Measurements from ENCODE around the gene ZNRF3.

Gene ZNRF3

DNA sequence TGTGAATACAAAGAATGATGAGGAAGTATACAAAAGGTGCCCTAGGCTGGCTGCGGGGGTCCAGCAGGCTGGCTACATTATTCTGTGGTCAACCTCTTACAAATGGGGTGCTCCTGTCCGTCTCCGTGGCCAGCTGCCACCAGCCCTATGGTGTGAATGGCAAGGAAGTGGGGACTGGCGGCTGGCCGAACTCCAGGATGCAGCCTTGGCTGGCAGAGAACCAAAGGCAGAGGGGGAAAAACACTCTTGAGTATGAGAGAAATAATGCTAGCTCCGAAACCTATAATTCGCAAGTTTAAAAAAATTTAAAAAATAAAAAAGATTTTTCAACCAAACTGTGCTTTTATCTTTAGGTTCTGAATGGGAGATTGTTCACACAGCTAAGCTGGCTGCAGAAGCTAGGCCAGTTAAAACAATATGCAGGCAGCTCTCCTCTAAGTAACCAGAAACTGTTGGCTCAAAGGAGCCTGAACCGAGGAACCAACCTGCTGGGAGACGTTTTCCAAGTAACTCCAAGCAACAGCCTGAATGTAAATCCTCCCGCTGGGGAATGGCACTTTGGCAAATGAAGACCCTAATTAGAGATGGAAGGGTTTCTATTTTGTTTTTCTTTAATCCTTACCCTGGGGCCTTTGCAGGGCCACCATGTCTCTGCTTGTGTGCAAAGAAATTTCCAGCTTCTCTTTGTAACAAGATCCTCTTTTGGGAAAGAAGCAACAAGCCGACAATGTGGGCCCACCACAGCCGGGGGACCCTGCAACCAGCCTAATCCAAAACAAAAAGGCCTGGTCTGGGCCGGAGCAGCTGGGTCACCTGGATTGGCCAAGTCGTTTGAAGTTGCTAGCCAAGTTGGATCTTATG is 128.1 kb downstream of the ZNRF3 start:
- DNase-seq (ENCODE audit: low read depth) = no peak

DNA sequence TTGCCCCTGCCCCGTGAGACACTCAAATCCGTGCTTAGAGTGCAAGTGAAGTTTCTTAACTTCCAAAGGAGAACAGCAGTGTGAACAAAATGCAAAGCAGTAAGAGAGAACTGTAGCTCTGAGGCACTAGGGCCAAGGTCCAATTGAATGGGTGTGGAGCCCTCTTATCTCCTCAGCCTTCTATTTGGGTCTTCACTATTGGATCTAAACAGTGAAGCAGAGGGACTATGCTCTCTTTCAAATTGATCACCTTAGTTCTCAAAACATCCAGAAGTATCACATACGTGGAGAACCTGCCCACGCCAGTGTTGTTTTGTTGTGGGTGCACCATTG is 128.7 kb downstream of the ZNRF3 start:
- no peak for DNase-seq (ENCODE audit: low read depth)

DNA sequence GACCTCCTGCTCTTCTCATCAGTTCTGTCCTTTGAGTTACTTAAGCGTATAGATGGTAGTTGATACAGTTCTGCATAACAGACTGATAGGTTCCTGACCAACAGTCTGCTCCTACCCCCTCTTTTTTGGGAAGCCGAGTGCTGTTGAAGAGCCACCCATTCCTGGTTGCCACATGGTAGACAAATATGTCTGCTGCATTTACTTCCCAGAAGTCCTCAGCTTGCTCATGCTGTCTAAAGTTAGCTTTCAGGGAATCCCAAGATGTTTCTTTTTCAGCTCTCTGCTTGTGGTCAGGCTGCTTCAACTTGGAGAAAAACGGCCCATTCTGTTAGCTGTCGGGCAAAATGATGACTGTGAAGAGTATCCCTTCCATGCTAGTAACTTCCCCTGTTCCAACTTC is 129.6 kb downstream of the ZNRF3 start:
- no peak for DNase-seq (ENCODE audit: low read depth)

DNA sequence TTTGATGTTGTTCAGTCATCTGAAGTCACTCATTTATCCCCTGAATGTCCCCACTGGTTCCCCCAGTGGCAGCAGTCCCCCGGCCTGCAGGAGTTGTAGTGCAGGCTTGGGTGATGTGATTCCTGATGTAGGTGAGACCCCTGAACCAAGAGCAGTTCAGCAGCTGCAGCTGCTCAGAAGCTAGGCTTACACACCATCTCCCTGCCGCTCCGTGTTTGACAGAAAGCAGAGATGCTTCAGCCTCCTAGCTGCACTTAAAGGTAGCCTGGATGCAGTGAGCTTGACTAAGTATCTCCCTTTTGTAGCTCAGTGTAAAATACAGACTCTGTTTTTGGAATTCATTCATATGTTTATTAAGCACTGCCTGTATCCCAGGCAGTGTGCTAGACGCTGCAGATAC is 130.9 kb downstream of the ZNRF3 start:
- no peak for DNase-seq (ENCODE audit: low read depth)

DNA sequence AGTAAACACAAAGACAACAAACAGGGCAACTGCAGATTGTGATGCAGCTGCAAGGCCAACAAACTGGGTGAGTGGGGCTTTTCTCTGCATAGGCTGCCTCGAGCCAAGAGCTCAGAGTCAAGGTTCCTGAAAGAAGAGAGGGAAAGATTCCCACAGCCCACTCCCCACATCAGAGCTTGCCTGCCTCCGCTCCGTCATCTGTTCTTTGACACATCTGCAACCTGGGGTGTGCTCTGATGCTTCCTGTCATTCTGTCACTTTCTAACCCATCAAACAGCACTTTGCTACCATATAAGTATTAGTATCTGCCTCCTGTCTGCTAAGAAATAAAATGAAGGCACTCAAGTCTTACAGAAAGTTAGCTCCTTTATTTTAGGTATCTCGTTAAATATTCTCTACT is 131.4 kb downstream of the ZNRF3 start:
- no peak for DNase-seq (ENCODE audit: low read depth)

DNA sequence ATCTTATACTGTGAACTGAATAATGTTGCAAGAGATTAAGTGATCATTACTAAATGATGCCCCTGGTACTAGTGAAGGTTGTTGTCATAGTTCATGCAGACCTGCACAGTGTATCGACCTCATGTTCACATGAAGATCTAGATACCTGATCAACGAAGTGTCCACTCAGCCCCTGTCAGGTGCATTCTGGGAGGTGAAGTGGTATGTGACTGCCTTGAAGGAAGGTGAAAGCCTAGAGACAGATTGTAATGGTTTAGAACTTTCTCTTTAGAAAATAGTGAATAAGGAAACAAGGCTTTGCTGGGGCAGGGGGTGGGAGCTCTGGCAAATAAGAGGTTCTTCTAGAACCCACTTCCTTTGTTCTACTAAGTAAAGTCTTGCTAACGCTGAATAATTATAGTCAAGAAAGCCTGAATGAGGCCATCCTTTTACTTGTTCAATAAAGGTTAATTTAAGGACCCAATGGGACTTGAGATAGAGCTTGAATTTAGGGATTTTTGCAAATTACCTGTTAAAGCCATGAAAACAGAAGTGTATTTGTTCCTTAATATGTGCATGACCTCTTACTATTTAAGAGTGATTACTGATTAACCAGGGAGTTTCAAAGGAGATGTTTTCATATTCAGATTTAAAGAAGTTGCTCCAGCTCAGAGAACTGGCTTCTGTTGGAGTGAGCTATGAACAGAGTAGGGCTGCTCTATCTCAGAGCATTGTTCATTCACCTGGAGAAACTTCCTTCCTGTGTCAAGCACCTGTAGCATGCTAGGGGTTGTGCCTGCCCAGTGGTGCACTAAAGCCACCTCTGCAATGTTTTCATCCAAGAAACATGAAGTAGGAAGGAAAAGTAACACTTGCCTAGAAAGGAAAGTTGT is 132.9 kb downstream of the ZNRF3 start:
- DNase-seq (ENCODE audit: low read depth) = no peak

DNA sequence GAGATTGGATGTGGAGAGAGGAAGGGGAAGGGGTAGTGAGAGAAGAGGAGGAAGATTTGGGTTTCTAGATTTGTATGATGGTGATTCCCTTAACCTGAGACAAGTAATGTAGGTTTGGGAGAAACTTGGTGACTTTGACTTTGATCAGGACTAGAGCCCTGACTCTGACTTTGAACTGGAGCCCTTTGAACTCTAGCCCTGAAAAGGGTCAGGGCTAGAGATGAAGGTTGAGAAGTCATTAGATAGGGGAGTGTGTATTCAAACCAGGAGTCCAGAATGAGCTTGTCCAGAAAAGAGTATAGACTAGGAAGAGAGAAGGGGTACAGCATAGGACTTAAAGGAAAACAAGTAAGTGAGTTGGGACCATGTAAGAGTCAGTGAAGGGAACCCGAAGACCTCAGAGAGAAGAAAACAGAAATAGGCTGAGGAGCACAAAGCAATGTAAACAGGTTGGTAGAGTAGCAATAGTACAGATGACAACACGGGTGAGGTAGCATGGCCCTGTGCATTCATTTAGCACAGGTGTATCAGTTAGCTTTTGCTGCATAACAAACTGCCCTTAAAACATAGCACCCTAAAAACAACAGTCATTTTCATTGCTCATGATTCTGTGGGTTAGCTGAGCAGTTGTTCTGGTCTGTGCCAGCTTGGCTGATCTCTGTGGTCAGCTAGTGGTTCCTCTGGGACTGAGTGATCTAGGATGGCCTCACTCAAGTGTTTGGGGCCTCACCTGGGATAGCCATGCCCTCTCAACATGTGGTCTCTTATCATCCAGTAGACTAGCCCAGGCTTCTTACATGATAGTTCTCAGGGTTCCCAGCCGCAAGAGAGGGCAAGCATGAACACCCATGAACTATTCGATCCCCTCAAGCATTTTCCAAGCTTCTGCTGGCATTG is 135.2 kb downstream of the ZNRF3 start:
- DNase-seq (ENCODE audit: low read depth) = no peak

DNA sequence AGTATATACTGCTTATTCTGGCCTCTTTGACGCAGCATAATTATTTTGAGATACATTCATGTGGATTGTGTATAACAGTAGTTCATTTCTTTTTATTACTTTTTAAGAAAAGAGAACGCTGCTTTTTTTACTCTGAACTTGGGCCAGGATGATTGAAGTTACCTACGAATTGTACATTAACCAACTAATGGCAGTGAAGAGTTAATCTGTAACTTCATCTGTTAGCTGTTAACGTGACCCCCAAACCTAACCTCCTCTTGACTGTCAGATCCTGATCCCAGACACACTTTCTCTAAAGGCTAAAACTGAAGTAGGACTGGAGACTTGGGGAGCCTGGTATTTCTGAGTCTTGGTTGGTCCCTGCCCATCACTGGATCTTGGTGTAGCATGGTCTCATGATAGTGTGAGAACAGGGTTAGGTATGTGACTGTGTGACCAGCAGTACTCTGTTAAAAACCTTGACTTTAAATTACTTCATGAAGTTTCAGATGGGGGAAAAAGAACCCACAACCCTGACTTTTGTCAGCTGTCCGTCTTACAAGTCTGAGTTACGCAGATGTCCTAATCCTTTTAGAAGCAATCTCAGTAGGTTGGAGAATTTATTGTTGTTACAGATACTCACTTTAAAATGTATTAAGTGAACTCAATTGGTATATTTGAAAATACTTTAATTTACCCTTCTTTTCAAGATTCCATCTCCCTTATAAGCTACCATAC is 138.9 kb downstream of the ZNRF3 start:
- no peak for DNase-seq (ENCODE audit: low read depth)

DNA sequence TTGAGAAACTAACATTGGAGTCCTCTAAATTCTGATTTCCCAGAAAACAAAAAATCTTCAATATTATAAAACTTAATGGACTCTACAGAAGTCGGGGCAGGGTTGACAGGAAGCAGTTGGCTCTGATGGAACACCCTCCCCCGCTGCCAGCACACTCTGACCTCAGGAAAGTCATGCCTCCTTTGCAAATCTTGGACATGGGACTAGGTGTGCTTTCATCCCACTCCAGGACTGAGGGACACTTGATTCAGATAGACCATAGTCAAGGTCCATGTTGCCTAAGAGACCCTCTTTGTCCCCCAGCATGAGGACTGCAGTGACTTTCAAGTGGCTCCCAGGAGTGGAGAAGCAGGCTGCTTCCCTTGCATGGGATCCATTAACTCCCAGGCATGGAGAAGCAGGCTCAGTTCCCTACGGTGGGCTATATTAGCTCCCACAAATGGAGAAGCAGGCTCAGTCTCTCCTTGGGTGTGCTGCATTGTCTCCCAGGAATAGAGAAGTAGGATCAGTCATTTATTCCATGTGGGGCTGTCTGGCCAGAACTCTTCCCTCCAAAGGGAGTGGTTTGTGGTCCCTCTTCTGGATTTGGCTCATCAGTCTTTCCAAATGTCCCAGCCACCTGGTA is 139.9 kb downstream of the ZNRF3 start:
- no peak for DNase-seq (ENCODE audit: low read depth)

DNA sequence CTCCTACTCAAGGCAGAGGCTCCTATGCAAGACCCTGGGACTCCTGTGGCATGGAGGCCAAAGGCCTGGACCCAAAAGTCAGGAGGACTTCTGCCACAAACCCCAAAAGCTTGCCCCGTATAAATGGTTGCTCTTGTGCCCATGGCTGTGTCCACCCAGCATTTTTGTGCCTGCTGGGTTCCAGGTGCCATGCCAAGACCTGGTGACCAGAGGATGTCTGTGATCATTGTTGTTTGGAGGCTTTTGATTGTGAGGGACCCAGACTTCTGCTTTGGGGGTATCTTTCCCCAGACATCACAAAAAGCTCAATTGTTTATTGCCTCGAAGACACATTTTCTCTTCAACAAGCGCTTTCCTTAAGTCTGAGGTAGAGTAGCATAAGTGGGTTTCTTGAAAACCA is 143.2 kb downstream of the ZNRF3 start:
- DNase-seq (ENCODE audit: low read depth) = no peak

DNA sequence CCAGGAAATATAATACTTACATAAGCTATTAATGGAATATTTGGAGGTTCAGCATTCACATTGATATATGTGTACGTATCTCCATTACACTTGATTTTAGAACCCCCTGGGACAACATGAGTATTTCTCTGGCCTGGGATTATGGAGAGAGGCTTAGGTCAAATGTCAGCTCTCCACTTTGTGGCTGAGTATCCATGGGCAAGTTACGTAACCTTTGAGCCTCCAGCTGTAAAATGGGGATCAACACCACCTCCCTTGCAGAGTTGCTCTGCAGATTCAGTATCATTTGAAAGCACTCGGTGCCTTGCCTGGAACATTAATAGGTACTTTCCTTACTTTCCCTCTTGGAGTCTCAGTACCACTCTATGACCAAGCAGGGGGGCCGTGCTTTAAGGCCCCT is 145.1 kb downstream of the ZNRF3 start:
- no peak for DNase-seq (ENCODE audit: low read depth)

DNA sequence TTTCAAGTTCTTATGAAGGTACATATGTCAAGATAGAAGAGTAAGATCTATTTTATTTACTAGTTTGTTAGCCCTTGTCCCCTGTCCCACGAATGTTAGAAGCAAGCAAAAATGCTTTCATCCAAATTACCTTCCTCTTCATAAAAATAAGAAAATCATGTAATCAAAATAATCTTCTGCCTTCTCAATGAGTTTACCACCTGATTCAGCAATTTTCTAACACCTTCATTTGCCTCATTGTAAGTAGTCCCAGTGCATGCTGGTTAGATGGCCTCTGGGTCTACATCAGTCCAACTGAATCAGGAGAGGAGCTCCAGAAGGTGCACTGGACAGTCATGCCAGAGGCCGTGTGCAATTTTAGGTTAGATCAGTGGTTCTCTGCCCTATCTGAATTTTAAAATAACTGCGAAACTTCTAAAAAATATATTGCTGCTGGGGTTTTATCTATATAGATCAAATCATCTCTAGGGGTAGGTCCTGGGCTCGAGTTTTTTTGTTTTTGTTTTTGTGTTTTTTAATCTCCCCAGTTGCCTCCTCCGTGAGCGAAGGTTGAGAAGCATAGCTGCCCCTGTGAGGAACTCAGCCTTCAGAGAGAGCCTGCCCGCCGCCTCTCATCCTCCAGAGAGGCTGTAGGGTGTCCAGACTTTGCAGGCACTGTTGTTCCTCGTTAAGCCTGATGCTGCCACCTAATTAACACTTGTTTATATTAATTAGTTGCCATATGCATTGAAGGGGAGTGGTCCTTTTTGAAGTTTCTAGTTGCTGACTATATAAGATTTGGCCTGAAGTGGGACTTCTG is 146.0 kb downstream of the ZNRF3 start:
- no peak for DNase-seq (ENCODE audit: low read depth)

DNA sequence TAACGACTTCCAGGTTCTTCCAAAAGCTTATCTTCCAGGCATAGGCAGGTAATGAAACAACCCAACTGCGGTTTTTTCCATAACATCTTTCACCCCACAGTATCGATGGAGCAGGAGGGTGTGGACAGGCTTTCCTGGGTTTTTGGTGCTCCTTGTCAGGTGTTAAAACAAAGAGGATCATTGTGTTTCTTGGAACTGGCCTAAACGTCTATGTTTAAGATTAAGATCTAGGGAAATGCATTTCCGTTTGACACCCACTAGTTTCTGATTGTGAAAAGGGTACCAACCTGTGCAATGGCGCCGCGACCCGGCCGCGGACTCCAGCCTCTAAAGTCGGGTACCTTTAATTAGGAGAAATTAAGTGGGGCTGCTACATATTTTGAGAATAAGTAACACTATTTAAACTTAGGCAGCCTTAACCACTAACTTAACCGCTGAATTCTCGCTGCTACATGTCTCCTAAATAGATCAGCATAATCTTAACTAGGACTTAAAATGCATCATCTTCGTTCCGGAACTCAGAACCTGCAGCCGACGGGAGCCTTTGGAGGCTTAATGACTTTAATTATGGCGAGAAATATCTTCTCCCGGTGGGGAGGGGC is 146.7 kb downstream of the ZNRF3 start:
- no peak for DNase-seq (ENCODE audit: low read depth)

DNA sequence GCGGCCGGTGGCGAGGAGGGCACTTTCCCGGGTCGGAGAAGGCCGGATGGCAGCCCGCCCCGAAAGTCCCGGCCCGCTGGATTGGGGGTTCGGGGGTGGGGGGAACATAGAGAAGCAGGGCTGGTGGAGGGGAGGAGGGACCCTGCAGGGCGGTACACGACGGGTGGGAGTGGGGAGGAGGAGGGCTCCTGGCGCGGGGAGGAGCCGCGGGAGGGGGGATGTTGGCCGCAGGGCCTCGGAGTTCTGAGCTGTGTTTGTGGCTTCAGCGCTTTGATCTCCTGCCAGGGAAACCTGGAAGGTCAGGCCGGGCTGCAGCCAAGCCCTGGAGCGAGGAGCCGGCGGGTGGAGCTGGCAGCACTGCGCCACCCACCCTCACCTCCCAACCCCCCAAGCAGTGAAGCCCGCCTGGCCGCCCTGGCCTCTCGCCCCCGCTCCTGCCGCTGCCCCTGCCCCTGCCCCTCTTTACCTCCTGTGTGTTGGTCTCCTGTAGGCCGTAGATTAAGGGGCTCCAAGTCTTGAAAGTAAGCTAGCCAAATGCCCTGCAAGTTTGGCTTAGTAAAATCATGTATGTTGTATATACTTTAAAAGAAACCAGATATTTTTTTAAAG is 147.3 kb downstream of the ZNRF3 start:
- DNase-seq (ENCODE audit: low read depth) = peak; percentile 30

DNA sequence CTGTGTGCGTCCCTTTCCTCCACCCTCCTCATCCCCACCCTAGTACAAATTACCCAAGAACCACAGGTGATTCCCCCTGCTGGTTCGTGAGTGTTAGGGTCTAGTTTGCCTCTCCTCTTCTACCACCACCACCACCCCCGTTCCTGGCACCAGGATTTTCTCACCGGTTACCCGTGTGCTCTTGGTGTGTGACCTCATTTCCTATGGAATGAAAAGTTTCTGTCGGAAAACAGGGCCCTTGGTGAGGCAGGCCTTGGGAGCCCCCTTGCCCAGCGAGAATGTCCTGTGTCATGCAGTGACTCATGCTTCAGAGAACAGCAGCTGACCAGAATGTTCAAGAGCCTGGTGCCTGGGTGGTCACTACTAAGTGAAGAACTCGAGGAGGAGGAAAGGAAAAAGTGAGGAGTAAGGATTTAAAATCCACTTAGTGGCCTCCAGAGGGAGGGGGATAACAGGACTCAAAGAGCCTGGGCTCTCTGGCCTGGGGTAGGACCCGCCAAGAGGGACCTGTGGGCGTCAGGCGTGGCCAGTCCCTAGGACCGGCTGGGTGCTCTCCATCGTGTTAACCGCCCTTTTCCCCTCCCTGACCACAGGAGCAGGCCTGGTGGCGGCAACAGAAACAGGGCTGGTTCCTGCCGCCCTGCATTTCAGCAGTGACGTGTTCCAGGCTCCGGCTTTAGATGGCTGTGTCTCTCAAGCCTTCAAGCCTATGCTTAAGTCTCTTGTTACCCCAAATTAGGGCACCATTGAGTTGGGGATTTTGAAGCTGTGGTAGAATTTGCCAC is 148.0 kb downstream of the ZNRF3 start:
- DNase-seq (ENCODE audit: low read depth) = peak; percentile 79

DNA sequence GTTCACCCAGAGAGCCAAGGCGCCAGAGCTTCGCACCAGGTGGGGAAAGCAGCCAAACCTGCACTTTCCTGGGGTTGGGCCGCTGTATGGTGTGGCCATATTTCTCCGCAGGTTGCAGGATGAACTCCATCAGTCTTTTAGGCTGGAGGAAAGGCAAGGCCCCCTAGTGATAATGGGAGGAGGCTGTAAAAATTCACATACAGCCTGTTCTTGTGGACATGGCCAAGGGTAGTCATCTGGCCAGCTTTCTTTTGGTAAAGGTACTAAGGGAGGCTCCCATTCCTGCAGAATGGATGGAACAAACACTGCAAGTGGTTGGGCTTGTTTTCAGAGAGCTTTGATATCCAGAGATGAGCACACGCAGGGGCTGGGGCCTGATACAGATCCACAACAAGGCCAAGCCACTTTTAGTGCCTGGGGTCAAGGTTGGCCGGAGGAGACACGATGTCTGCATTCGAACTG is 148.7 kb downstream of the ZNRF3 start:
- DNase-seq (ENCODE audit: low read depth) = no peak

DNA sequence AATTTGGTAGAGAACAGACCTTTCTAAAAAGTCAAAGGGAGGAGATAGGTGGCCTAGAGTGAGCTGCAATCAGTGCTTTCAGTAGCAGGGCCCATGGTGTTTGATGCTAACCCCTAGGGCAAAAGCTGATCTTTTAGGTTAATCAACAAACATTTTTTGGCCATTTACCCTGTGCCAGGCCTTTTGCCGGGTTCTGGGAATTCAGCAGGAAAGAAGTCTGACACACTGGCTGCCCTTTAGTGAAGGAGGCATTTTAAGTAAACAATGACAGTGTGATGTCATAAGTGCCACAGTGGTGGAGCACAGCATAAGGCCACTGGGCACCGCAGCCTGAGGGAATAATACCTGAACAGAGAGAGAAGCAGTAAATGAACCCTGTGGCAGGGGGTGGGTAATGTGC is 149.2 kb downstream of the ZNRF3 start:
- DNase-seq (ENCODE audit: low read depth) = no peak

DNA sequence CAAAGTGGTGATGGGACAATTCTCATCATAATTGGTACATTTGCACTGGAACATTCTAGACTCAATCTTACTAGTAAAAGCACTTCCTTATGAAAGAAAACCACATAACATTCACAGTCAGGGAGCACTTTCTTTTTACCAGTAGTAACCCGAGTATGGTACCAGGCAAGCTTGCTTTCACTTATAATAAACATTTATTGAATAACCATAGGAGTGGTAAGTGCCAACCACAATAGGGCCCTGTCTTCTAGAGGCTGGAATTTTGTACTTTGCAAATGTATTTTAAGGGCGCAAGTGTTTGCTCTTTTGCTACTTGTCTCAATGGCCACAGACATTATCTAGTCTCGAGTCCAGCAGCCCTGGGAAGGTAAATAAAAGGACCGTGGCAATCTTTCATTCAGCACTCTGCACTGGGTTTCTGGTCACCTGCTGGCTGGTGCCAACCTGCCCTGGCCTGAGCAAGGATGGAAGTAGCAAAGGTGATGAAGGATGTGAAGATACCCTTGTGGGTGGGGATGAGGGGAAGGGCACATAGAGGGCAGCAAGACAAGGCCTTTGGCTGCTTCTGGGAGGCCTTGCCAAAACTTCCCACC is 154.1 kb downstream of the ZNRF3 start:
- no peak for DNase-seq (ENCODE audit: low read depth)

All from GM04504 (cell line).